Pulmonary artery endothelial cell (primary cell): ENCODE results near the gene ACSM6. TPM values are rescaled to one million over a fixed set of nuclear protein-coding genes. Genes with fewer than 3 reads are reported as not detected.

Source experiments
- DNase-seq: peaks from one replicate; pipeline ENCODE4 v3.0.0-alpha.2; 2011; ENCODE audit warnings: low read depth, low spot score
- total RNA-seq: library from RNA; depleted of rRNA; stranded (reverse); fragments of >200 nt; gene quantifications from 2 replicates; pipeline ENCODE4 v1.2.3, GENCODE V29; 2014

Gene ACSM6
- total RNA-seq, 1 donor from 2014 or later = not detected

DNA sequence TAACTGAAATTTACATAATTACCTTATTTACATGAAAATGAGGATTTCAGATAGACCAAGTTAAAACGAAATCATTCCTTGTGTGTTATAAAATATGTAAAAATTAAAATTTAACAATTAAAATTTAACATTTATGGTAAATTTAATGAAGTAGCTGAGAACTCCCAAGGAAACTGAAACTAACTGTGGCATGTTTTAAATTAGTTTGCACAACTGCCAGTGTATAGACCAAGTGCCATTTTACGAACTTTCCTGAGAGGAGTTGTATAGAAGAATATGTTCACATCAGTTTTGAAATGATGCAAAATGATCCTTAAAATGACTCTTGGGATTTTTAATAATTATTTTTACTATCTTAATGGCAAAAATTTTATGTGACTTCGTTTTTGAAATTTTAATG is 73.2 kb downstream of the ACSM6 start:
- DNase-seq = no peak

DNA sequence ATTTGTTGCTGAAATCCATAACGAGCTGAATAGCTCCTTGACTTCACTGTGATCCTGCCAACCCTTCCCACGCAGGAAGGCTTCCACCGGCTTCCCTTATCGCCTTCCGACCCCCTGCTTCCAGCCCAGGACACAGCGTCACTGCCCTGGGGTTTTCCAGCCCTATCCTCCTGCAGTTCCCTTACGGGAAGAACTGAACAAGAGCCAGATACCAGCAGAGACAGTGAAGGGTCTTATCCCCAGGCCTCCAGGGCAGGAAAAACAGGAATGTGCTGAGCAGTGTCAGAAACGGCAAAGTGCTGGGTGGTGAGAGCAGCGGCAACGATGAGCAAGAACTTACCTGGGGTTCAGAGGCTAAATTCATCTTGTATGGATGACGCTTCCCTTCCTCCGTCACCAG is 74.4 kb downstream of the ACSM6 start:
- peak; percentile 98 for DNase-seq

GRCh38 chr10:95273393-95274312 is 79.6 kb downstream of the ACSM6 start:
- peak; percentile 78 for DNase-seq

- DNase-seq = no peak
Measured at GRCh38 chr10:95275726-95276366, 81.8 kb downstream of the ACSM6 start.

DNA sequence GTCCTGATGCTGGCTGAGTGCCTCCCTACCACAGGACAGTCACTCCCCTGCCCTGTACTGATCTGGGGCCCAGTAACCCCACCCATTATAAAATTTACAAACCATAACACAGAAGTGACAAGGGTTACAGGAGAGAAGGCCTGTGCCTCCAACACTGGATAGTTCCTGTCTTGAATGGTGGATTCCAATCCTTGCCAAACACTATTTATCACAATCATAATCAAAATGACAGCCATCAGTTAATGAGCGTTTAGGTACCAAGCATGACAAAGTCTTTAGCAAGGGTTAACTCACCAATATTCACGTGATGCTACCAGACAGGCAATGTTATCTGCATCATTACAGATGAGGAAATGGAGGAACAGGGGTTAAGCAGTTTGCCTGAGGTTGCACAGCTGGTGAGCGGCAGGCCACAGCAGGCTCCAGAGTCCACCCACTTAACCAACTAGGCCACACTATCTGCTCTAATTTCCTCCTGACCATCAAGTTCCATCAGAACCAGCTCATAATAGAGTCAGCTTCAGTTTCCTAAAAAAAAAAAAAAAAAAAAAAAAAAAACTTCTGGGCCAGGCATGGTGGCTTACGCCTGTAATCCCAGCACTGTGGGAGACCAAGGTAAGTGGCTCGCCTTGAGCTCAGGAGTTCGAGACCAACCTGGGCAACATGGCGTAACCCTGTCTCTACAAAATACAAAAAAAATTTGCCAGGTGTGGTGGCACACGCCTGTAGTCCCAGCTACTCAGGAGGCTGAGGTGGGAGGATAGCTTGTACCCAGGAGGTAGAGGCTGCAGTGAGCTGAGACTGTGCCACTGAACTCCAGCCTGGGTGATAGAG is 82.5 kb downstream of the ACSM6 start:
- DNase-seq = no peak

GRCh38 chr10:95277201-95277570 is 83.1 kb downstream of the ACSM6 start:
- no peak for DNase-seq

- no peak for DNase-seq
Measured at GRCh38 chr10:95277614-95278013, 83.6 kb downstream of the ACSM6 start.

Other genes starting within 250 kb of the ACSM6 start
- not detected in 2 replicates for gene CYP2C8, start 124.7 kb upstream of the ACSM6 start, total RNA-seq
- gene PDLIM1, start 96.8 kb downstream of the ACSM6 start, total RNA-seq = 46.5 and 58.0 TPM in 2 replicates